ENCODE results near the gene UNC119B. TPM values are rescaled to one million over a fixed set of nuclear protein-coding genes. Genes with fewer than 3 reads are reported as not detected.

The UNC119B gene
- total and polyA plus RNA-seq, 2 experiments from 2014 or later = 10.9 to 26.0 TPM

- Histone ChIP-seq H3K9me3 (ENCODE audit: low read depth) (no peaks in the 10 kb centered on the region), H3K4me2 (no peak overlapping the region), H3K4me3 (no peak overlapping the region), H3K4me1 (ENCODE audit: insufficient read depth) (peaks cover 7% of the 10 kb centered on the region), H3K36me3 (replicated peaks; ENCODE audit: insufficient read depth, low read depth) (no peaks in the 10 kb centered on the region), H3K27me3 (no peaks in the 10 kb centered on the region), H3K9me2 (replicated peaks; ENCODE audit: insufficient read depth) (no peaks in the 10 kb centered on the region), H4K20me1 (ENCODE audit: insufficient read depth, poor library complexity, severe bottlenecking) (no peaks in the 10 kb centered on the region), H3K79me2 (no peaks in the 10 kb centered on the region), H2AFZ (no peak overlapping the region), H3K27ac (no peak overlapping the region)
- 75% methylated on average over 3 of the region's 3 CpGs for WGBS (ENCODE audit: low lambda C conversion rate, missing lambda C conversion rate)
- TF ChIP-seq EZH2 (IDR thresholded peaks at IDR 0.05; ENCODE audit: borderline replicate concordance) = no peak
- no peak for TF ChIP-seq CTCF (IDR thresholded peaks at IDR 0.05; ENCODE audit: poor library complexity)
- no peak for TF ChIP-seq EZH2phosphoT487 (IDR thresholded peaks at IDR 0.05; ENCODE audit: low read depth, severe bottlenecking, unreplicated experiment)
- DNase-seq (ENCODE audit: low spot score) = no peak
These were observed 53.0 kb downstream of the UNC119B start for GRCh38 chr12:120763250-120763649.

DNA sequence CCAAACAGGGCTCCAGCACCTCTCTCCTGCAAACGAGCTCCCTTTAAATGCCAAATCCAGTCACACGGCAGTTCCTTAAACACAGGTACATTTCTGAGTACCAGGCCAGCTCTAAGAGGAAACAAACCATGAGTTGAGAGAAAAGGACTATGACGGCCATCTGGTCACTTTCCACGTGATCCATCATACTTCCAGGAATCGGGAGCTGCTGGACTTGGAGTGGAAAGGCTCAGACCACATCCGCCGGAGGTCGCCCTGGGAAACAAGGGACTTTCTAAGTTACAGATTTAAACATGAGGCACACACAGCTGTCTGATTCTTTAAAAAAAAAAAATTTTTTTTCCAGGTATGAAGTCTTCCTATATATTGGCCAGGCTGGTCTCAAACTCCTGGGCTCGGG lies 54.6 kb downstream of the UNC119B start:
- TF ChIP-seq CTCF (IDR thresholded peaks at IDR 0.05; ENCODE audit: poor library complexity) (no peak), EZH2 (IDR thresholded peaks at IDR 0.05; ENCODE audit: borderline replicate concordance) (no peak), EZH2phosphoT487 (IDR thresholded peaks at IDR 0.05; ENCODE audit: low read depth, severe bottlenecking, unreplicated experiment) (no peak)
- Histone ChIP-seq H3K4me3 (no peak overlapping the region), H2AFZ (no peak overlapping the region), H3K27ac (no peak overlapping the region), H3K4me1 (ENCODE audit: insufficient read depth) (peaks cover 7% of the 10 kb centered on the region), H3K36me3 (replicated peaks; ENCODE audit: insufficient read depth, low read depth) (no peaks in the 10 kb centered on the region), H3K4me2 (no peak overlapping the region), H4K20me1 (ENCODE audit: insufficient read depth, poor library complexity, severe bottlenecking) (no peaks in the 10 kb centered on the region), H3K27me3 (no peaks in the 10 kb centered on the region), H3K9me2 (replicated peaks; ENCODE audit: insufficient read depth) (no peaks in the 10 kb centered on the region), H3K79me2 (no peaks in the 10 kb centered on the region), H3K9me3 (ENCODE audit: low read depth) (no peaks in the 10 kb centered on the region)
- DNase-seq (ENCODE audit: low spot score) = no peak
- WGBS (ENCODE audit: low lambda C conversion rate, missing lambda C conversion rate) = 97% methylated on average over 9 of the region's 9 CpGs

- H3K4me3 ChIP-seq = no peak overlapping the region
- H3K27ac ChIP-seq = peak overlapping the region; percentile 43
- no peak overlapping the region for H3K4me2 ChIP-seq
- H3K79me2 ChIP-seq = no peaks in the 10 kb centered on the region
- no peaks in the 10 kb centered on the region for H3K27me3 ChIP-seq
- no peak overlapping the region for H2AFZ ChIP-seq
- no peak for DNase-seq (ENCODE audit: low spot score)
- peaks cover 7% of the 10 kb centered on the region for H3K4me1 ChIP-seq (ENCODE audit: insufficient read depth)
- H3K9me2 ChIP-seq (replicated peaks; ENCODE audit: insufficient read depth) = no peaks in the 10 kb centered on the region
- H4K20me1 ChIP-seq (ENCODE audit: insufficient read depth, poor library complexity, severe bottlenecking) = no peaks in the 10 kb centered on the region
- no peaks in the 10 kb centered on the region for H3K36me3 ChIP-seq (replicated peaks; ENCODE audit: insufficient read depth, low read depth)
- TF ChIP-seq EZH2phosphoT487 (IDR thresholded peaks at IDR 0.05; ENCODE audit: low read depth, severe bottlenecking, unreplicated experiment) (no peak), EZH2 (IDR thresholded peaks at IDR 0.05; ENCODE audit: borderline replicate concordance) (no peak), CTCF (IDR thresholded peaks at IDR 0.05; ENCODE audit: poor library complexity) (no peak)
- H3K9me3 ChIP-seq (ENCODE audit: low read depth) = no peaks in the 10 kb centered on the region
- WGBS (ENCODE audit: low lambda C conversion rate, missing lambda C conversion rate) = 90% methylated on average over 5 of the region's 5 CpGs
These were observed 56.3 kb downstream of the UNC119B start for GRCh38 chr12:120766566-120766965.
